IMR-90 (cell line): Measurements from ENCODE around the gene RNPEPL1. TPM values are rescaled to one million over a fixed set of nuclear protein-coding genes. Genes with fewer than 3 reads are reported as not detected.

Experiments used
- ATAC-seq: fragments of 200-7000 bp; cut with Tn5 transposase; 2 replicates; pipeline ENCODE4 v1.9.1; 2020; ENCODE audit warnings: low read depth, mild to moderate bottlenecking, moderate library complexity
- BruUV-seq: library from RNA; stranded (reverse); fragments of 400-500 nt; replicated peaks from 2 replicates; lab custom pipeline; 2021; lab: Mats Ljungman, UMichigan
- CTCF ChIA-PET: fragments of 300-600 bp; formaldehyde crosslinking; extraction: SDS; loops from one replicate; lab custom pipeline; 2021; ENCODE audit warnings: antibody characterized with exemption; lab: Yijun Ruan, JAX
- POLR2A ChIA-PET: fragments of 300-600 bp; sonication (Branson Sonifier 250); formaldehyde crosslinking; loops from one replicate; lab custom pipeline; 2022; ENCODE audit warnings: antibody characterized with exemption; ENCODE audit not compliant: unreplicated experiment; lab: Charles Lee
- DNase-seq: peaks from one replicate; pipeline ENCODE4 v3.0.0; 2013
- H2AFZ ChIP-seq: replicated peaks from 2 replicates; pipeline ENCODE3; 2013; ENCODE audit warnings: low read length, mild to moderate bottlenecking; ENCODE audit not compliant: poor library complexity
- H2AK5ac ChIP-seq: 2 replicates; pipeline ENCODE4 v1.6.1; 2013; ENCODE audit warnings: low read depth, low read length, inconsistent platforms
- H2AK9ac ChIP-seq: replicated peaks from 2 replicates; pipeline ENCODE3; 2013; ENCODE audit warnings: mild to moderate bottlenecking, low read depth, low read length, moderate library complexity; ENCODE audit not compliant: poor library complexity
- H2BK120ac ChIP-seq: 2 replicates; pipeline ENCODE4 v1.6.1; 2013; ENCODE audit warnings: low read depth, low read length, inconsistent platforms
- H2BK15ac ChIP-seq: 3 replicates; pipeline ENCODE4 v1.6.1; 2013; ENCODE audit warnings: low read depth, low read length, inconsistent platforms
- H2BK20ac ChIP-seq: 2 replicates; pipeline ENCODE4 v1.6.1; 2013; ENCODE audit warnings: low read depth, mild to moderate bottlenecking, inconsistent platforms, low read length, moderate library complexity
- H2BK5ac ChIP-seq: 2 replicates; pipeline ENCODE4 v1.6.1; 2013; ENCODE audit warnings: mild to moderate bottlenecking, low read depth, low read length, inconsistent platforms; ENCODE audit not compliant: poor library complexity, severe bottlenecking
- H3K14ac ChIP-seq: replicated peaks from 2 replicates; pipeline ENCODE4 v1.6.1; 2013; ENCODE audit warnings: low read depth, low read length, inconsistent platforms
- H3K18ac ChIP-seq: 2 replicates; pipeline ENCODE4 v1.6.1; 2013; ENCODE audit warnings: low read depth, low read length, control low read depth
- H3K23ac ChIP-seq: 2 replicates; pipeline ENCODE4 v1.6.1; 2013; ENCODE audit warnings: low read depth, low read length, inconsistent platforms
- H3K27ac ChIP-seq: 2 replicates; pipeline ENCODE4 v1.5.1; 2013; ENCODE audit warnings: mild to moderate bottlenecking, control low read depth, low read length; ENCODE audit not compliant: insufficient read depth
- H3K27me3 ChIP-seq: 2 replicates; pipeline ENCODE4 v1.6.1; 2013; ENCODE audit warnings: low read length; ENCODE audit not compliant: control insufficient read depth, insufficient read depth
- H3K36me3 ChIP-seq: 2 replicates; pipeline ENCODE4 v1.6.1; 2013; ENCODE audit warnings: low read length, mixed read lengths; ENCODE audit not compliant: control insufficient read depth, insufficient read depth
- H3K4ac ChIP-seq: 2 replicates; pipeline ENCODE4 v1.6.1; 2013; ENCODE audit warnings: low read depth, low read length, inconsistent platforms
- H3K4me1 ChIP-seq: 2 replicates; pipeline ENCODE4 v1.6.1; 2013; ENCODE audit warnings: low read length, mixed read lengths; ENCODE audit not compliant: control insufficient read depth, insufficient read depth
- H3K4me2 ChIP-seq: 2 replicates; pipeline ENCODE4 v1.6.1; 2013; ENCODE audit warnings: low read depth, mild to moderate bottlenecking, control low read depth, low read length, moderate library complexity
- H3K4me3 ChIP-seq: 2 replicates; pipeline ENCODE4 v1.5.1; 2013; ENCODE audit warnings: low read depth, mild to moderate bottlenecking, control low read depth, low read length, moderate library complexity; ENCODE audit not compliant: insufficient read depth
- H3K56ac ChIP-seq: 2 replicates; pipeline ENCODE4 v1.6.1; 2013; ENCODE audit warnings: low read length, inconsistent platforms; ENCODE audit not compliant: insufficient read depth; ENCODE audit errors: extremely low read depth
- H3K79me1 ChIP-seq, 2 experiments: 2 replicates each; pipeline ENCODE4 v1.6.1; 2013; ENCODE audit warnings: low read length in 2 of 2, inconsistent platforms in 1 of 2, low read depth in 1 of 2
- H3K9ac ChIP-seq: 2 replicates; pipeline ENCODE4 v1.6.1; 2013; ENCODE audit warnings: low read depth, low read length, control low read depth
- H3K9me1 ChIP-seq: 2 replicates; pipeline ENCODE4 v1.6.1; 2013; ENCODE audit warnings: low read length, inconsistent platforms; ENCODE audit not compliant: insufficient read depth
- H3K9me3 ChIP-seq: 2 replicates; pipeline ENCODE4 v1.6.1; 2013; ENCODE audit warnings: low read length; ENCODE audit not compliant: control insufficient read depth, insufficient read depth
- H4K20me1 ChIP-seq: 2 replicates; pipeline ENCODE4 v1.6.1; 2013; ENCODE audit warnings: low read length, inconsistent platforms; ENCODE audit not compliant: insufficient read depth
- H4K5ac ChIP-seq: 2 replicates; pipeline ENCODE4 v1.6.1; 2013; ENCODE audit warnings: mild to moderate bottlenecking, low read depth, low read length, control low read depth
- H4K8ac ChIP-seq, 2 experiments: 2 replicates each; pipeline ENCODE4 v1.6.1; 2013; ENCODE audit warnings: low read depth in 2 of 2, low read length in 2 of 2, control low read depth in 1 of 2, inconsistent platforms in 1 of 2
- H4K91ac ChIP-seq: 2 replicates; pipeline ENCODE4 v1.6.1; 2013; ENCODE audit warnings: low read depth, low read length, inconsistent platforms; ENCODE audit not compliant: insufficient read depth
- MAZ ChIP-seq: IDR thresholded peaks from 2 replicates; pipeline ENCODE4 v1.6.1; 2012; ENCODE audit warnings: low read depth, mild to moderate bottlenecking, low read length, improper control_type of control experiment, moderate library complexity, borderline replicate concordance
- WGBS, 2 experiments: methylation state at CpG; one replicate each; pipeline versions ENCODE4 v1.1.5 to v1.1.7; 2013; ENCODE audit warnings: missing lambda C conversion rate in 2 of 2; ENCODE audit not compliant: insufficient read length in 1 of 2; ENCODE audit errors: extremely low coverage in 2 of 2; 5-methylcytosine and 5-hydroxymethylcytosine counted together
- dilution Hi-C: fragments of 300-500 bp; cut with HindIII; formaldehyde crosslinking; loops from one replicate; pipeline ENCODE4 v1.14.3; 2018; ENCODE audit warnings: low sequenced_read_pairs; ENCODE audit not compliant: unreplicated experiment
- in situ Hi-C: fragments of 300-500 bp; cut with MboI; formaldehyde crosslinking; loops from 3 replicates; pipeline ENCODE4 v1.14.3; 2019; ENCODE audit warnings: low sequenced_read_pairs, inconsistent platforms, mixed read lengths
- intact Hi-C: fragments of 100-400 bp; cut with micrococcal nuclease; formaldehyde crosslinking; loops from 2 replicates; pipeline ENCODE4 v1.10.0; 2022
- polyA plus RNA-seq, 3 experiments: library from polyadenylated mRNA; depleted of rRNA; stranded (reverse); fragments of >200 nt; gene quantifications; 2 replicates each; pipeline ENCODE4 v1.2.3, GENCODE V29; 2012; ENCODE audit warnings: low replicate concordance in 1 of 3
- total RNA-seq: library from RNA; depleted of rRNA; stranded (reverse); fragments of >200 nt; gene quantifications from 2 replicates; pipeline ENCODE4 v1.2.3, GENCODE V29; 2012
- TF ChIP-seq, protein P1 (sequence below): conservative IDR thresholded peaks from 2 replicates; pipeline ENCODE4 v1.5.1; 2012; ENCODE audit warnings: mild to moderate bottlenecking, low read depth, low read length, improper control_type of control experiment

Gene RNPEPL1
- total and polyA plus RNA-seq, 2 of the 4 experiments (the other 2 are of a cell fraction) = 3.8 to 18.7 TPM

DNA sequence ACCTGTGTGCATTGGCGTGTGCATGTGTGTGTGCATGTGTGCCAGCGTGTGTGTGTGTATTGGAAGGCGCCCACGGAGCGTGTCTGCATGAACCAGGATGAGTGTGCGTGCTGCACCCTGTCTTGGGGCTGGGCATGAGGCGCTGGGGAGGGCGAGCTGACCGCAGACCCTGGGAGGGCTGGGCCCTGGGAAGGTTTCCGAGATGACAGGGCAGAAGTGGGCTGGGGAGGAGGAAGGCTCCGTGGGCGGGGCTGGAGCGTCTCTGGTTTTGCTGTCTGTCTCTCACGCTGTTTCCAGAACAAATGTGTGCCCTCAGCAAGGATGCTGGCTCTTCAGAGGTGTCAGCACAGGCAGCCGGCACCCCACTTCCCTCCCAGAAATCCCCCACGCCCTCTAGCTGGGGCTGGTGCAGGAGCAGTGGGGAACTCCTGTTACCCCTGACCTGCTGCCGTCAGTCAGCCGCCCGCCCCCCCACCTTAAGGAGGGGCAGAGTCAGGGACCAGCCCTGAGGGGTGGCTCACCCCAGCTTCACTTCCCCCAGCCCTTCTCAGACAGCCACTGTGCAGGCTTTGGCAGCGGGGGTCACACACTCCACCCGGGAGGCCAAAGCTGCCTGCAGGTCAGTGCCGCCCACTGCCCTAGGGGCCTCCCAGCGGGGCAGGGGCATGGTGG lies 56.8 kb downstream of the RNPEPL1 start, which contains the start of gene GPR35:
Gene GPR35, plus strand, starts transcription at position 531 of the 672 bp plus-strand sequence. CDS start 4,473 bp downstream, outside the sequence.
- in situ Hi-C loops (no loop called here), dilution Hi-C loops (no loop called here), intact Hi-C loops (no loop called here)
- no peak within 1 kb of the TSS for H4K5ac ChIP-seq
- H2AK5ac ChIP-seq = no peak within 1 kb of the TSS
- BruUV-seq = no TSS peak
- no peak within 1 kb of the TSS for H4K91ac ChIP-seq
- WGBS, 2 experiments = 48% methylated on average over 10 of the region's 23 CpGs; no CpG with 5 or more reads in 1 of the 2 experiments
- ATAC-seq (peak; percentile 42), DNase-seq (peak; percentile 43)
- 0 out of 2 replicates have a peak, but pooled peaks have one; percentile 19 for TF ChIP-seq MAZ
- TF ChIP-seq, protein P1, sequence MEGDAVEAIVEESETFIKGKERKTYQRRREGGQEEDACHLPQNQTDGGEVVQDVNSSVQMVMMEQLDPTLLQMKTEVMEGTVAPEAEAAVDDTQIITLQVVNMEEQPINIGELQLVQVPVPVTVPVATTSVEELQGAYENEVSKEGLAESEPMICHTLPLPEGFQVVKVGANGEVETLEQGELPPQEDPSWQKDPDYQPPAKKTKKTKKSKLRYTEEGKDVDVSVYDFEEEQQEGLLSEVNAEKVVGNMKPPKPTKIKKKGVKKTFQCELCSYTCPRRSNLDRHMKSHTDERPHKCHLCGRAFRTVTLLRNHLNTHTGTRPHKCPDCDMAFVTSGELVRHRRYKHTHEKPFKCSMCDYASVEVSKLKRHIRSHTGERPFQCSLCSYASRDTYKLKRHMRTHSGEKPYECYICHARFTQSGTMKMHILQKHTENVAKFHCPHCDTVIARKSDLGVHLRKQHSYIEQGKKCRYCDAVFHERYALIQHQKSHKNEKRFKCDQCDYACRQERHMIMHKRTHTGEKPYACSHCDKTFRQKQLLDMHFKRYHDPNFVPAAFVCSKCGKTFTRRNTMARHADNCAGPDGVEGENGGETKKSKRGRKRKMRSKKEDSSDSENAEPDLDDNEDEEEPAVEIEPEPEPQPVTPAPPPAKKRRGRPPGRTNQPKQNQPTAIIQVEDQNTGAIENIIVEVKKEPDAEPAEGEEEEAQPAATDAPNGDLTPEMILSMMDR = no peak
- no peak within 1 kb of the TSS for H4K8ac ChIP-seq
- no peak within 1 kb of the TSS for H3K56ac ChIP-seq
- peak within 1 kb of the TSS; percentile 44 for H2AFZ ChIP-seq
- H3K14ac ChIP-seq = no peak within 1 kb of the TSS
- no peak within 1 kb of the TSS for H3K4me3 ChIP-seq
- H3K4me1 ChIP-seq = peaks cover 2% of the 10 kb centered on the region; the same call in 1 of the 2 replicates
- H3K18ac ChIP-seq = no peak within 1 kb of the TSS
- peaks cover 10% of the 10 kb centered on the region; the same call in 1 of the 2 replicates for H3K27me3 ChIP-seq
- ChIA-PET CTCF (no interaction called here), POLR2A (no interaction called here)
- no peak within 1 kb of the TSS for H2BK5ac ChIP-seq
- H3K4me2 ChIP-seq = no peak within 1 kb of the TSS
- no peaks in the 10 kb centered on the region for H4K20me1 ChIP-seq
- no peak within 1 kb of the TSS for H2AK9ac ChIP-seq
- no peak within 1 kb of the TSS for H2BK20ac ChIP-seq
- H3K9me3 ChIP-seq = no peaks in the 10 kb centered on the region
- H2BK120ac ChIP-seq = no peak within 1 kb of the TSS
- H3K79me1 ChIP-seq = no peaks in the 10 kb centered on the region
- no peak within 1 kb of the TSS for H3K4ac ChIP-seq
- H3K9ac ChIP-seq = no peak within 1 kb of the TSS
- no peak within 1 kb of the TSS for H3K23ac ChIP-seq
- no peak within 1 kb of the TSS for H2BK15ac ChIP-seq
- no peaks in the 10 kb centered on the region for H3K36me3 ChIP-seq
- H3K27ac ChIP-seq = no peak within 1 kb of the TSS
- no peaks in the 10 kb centered on the region for H3K9me1 ChIP-seq
